GM11168 (cell line): Measurements from ENCODE around the gene CPPED1.

Experiments used
- in situ Hi-C: fragments of 300-500 bp; cut with MboI; formaldehyde crosslinking; loops from one replicate; pipeline ENCODE4 v1.12.0; 2022; ENCODE audit warnings: low sequenced_read_pairs; ENCODE audit not compliant: unreplicated experiment

Gene CPPED1

DNA sequence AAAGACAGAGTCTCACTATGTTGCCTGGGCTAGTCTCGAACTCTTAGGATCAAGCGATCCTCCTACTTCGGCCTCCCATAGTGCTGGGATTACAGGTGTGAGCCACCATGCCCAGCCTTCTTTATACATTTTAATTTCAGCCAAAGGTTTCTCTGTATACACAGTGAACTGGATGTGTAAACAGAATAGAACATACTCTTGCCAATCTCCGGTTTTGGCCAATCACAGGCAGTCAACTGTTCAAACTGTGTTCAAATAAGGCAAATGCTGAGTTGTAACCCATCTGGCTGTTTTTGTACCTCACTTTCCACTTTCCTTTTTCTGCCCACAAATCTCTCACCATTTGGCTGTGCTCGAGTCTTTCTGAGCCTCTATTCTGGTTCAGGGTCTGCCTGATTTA, 108.2 kb downstream of the CPPED1 start:
- in situ Hi-C loops: no loop called here

DNA sequence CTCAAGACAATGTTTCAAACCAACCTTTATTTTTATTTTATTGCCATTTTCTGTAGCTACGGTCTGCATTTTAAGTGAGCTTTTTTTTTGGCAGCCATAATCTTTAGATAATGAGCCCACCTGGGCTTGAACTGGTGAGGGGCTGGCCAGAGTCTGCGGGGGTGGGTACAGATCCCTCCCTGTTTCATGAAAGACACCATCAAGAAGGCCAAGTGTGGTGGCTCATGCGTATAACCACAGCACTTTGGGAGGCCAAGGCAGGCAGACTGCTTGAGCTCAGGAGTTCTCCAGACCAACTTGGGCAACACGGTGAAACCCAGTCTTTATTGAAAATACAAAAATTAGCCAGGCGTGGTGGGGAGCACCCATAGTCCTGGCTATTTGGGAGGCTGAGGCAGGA, 113.7 kb downstream of the CPPED1 start:
- in situ Hi-C loops: no loop called here

DNA sequence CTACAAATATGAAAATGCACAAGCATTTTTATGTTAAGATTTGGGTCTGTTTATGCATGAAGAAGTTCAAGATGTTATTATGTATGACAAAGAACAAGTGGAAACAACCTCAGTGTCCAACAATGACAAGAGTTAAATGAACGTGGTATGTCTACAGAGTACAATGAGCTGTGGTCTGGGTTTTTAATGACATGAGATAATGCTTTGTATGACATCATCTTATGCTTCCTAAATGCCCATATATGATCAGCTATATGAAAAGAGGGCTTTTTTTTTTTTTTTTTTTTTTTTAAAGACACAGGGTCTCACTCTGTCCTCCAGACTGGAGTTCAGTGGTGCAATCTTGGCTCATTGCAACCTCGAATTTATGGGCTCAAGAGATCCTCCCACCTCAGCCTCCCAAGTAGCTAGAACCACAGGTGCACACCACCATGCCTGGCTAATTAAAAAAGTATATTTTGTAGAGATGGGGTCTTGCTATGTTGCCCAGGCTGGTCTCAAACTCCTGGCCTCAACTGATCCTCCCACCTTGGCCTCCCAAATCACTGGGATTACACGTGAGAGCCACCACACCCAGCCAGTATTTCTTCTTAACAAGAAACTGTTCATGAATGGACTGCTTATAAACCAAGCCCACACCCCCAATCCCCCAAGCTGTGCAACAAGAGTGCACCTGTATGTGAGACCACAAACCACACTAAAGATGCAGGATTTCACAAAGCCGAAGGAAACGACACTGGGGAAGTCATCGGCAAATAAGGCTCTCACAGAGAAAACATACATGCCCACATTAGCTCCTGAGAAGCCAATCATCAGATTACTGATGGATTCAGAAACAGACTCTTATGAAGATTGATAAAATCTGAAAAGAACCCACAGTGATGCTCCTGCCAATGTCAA, 114.5 kb downstream of the CPPED1 start:
- in situ Hi-C loops: no loop called here

DNA sequence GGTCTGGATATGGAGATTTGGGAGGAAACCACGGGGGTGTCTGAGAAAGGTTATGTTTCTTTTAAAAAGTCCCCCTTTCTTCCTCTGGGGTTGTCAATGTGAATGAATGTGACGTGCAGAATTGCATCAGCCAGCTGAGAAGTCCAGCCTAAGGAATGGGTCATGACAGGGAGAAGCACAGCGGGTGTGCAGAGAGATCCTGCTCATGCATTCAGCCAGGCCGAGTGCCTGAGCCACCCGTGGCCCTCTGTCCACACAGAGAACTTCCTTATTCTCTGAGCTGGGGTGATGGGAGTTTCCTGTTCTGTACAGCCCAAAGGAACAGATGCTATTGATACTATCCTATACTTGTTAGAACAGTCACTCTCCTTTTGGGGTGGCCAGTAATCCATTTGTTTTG, 117.9 kb downstream of the CPPED1 start:
- in situ Hi-C loops: no loop called here

DNA sequence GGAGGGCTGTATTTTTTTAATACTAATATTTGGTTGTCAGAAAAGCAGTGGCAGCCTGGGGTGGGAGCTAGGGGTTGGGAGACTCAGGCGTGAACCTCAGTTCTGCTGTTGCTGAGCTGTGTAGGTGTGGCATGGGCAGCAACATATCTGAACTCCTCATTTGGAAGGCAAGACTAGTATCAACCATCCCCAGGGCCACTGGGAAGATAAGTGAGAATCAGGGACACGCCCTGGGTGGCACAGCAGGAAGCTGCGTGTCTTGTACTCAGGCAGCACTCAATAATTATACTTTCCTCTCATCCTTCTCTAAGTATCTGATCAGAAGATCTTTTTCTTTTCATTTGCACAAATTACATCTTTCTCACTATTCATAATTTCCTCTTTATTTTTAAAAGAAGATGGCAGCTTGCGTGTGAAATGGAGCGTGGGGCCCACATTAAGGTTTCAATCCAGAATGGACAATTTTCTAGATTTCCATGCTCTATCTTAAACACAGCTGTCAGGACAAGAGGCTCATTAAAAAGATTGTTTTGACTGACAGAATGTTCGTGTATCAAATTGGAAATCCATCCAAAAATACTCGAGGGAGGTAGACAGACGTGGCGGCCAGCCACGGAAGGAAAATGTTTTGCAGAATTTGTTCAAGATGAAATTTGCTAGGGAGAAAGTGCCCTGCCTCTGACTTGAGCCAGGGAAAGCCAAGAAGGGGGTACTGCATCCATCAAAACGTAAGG, 121.1 kb downstream of the CPPED1 start:
- in situ Hi-C loops: no loop called here

DNA sequence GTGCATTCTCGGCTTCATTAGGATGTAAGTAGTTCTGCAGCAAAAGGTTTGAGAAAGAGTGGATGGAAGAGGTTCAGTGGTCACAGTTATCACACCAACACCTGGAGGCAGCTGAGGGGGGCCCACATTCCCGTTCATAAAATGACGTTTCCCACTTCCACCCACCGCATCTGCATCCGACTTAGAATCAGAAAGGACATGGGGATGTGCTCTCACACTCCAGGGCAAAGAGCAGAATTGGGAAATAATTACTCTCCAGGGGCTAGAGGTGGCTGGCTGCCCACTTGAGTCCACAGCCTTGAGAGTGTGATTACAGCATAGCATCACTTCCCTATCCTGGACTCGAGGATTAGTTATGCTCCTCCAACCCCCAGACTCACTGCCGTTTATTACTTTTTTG, 122.0 kb downstream of the CPPED1 start:
- in situ Hi-C loops: no loop called here

DNA sequence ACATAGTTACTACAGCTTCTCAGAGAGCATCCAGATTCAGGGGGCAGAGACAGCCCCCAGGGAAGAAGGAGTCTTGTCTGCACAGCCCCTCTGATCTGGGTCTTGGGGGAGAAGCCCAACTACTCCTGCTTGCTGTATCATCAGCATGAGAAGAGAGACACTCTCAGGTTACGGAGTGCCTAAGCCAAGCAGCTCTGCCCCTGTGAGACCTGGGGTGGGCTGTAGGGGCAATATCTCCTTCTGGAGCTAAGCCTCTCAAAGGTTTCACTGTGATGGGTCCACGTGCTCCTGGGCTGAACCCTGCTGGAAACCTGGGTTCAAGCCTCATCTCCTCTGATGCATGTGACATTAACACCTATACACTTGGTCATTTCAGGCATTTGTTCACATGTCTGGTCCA, 123.2 kb downstream of the CPPED1 start:
- in situ Hi-C loops: no loop called here

DNA sequence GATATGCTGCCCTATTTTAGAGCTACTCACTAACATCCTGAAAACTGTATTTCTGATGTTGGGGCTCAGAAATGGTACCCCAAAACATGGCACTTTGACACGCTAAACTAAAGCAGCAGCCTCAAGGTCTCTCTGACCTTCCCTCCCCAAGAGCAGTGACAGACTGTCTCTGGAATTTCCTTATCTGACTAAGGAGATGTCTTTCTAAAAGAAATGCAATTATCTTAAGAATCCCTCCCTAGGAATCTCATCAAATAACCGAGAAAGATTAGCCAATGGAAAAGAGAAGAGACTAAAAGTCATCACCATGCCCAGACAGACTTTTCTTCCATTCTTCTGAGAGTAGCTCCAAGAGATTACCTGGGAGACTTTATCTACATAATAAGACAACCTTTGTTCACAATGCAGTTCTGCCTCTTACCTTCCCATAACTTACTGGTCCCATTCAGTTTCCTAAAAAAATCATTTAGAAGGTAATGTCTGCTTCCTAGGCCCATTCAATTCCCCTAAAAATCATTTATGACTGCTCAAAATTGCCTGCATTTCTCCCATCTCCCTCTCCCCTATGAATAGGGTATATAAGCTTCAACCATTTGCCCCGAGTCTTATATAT, 123.9 kb downstream of the CPPED1 start:
- in situ Hi-C loops: no loop called here

DNA sequence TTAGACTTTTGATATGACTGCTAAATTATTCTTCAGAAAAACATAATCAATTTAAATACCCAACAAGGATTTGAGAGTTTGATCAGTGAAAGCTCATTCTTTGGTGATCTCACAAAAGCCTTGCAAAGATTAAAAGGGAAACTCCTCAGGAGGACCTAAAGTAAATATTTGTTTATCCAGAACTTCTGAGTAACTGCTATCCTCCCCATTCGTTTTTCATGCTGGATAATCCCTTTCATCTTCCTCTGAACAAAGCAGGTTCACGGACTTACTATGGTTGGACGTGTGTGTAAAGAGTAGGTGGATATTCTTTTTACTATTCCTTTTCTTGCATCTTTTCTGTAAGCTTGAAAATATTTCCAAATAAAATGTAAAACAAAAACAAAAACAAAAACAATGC, 124.7 kb downstream of the CPPED1 start:
- in situ Hi-C loops: no loop called here

DNA sequence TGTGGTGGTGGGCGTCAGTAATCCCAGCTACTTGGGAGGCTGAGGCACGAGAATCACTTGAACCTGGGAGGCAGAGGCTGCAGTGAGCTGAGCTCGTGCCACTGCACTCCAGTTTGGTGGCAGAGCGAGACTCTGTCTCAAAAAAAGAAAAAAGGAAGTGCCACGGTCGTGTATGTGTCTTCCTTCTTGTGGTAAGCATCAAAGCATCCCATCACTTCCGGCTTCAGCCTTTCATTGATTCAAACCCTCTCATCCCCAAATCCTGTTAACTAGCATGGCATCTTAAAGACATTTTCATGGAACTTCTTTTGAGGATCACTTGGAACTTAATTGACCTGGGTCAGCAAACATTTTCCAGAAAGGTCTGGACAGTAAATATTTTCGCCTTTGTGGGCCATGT, 126.2 kb downstream of the CPPED1 start:
- in situ Hi-C loops: no loop called here

DNA sequence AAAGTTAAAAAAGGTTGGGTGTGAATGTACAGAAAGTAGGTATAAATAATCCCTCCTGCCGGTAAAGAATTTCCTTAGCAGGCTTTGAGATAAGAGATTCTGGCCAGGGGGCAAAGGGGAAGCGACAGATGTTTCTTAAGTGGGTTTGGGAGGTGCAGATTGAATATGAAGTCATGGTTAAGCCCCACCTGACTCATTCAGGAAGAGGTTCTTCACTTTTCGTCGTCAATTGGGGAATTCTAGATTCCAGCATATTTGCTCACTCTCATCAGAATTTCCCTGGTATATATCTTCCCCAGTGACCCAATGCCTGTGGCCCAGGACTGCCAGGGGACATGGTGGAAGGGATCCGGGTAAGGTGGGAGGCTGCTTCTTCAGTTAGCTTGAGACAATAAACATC, 127.8 kb downstream of the CPPED1 start:
- in situ Hi-C loops: no loop called here

DNA sequence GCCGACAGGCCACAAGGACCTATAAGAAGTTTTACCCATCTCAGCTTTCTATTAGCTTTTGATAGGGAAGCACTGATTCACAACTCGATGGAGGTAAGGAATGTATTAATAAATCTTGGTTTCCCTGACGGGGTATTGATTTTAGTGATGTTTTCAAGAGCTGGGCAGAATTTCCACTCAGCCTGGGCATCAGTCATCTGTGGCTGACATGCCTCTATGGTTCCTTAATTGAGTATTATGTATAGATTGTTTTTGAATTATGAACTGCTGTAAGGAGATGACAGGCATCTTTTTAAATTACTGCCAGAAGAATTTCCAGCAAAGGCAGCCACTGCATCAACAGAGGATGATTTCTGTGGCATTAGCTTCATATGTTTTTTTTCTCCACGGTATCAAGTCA, 128.6 kb downstream of the CPPED1 start:
- in situ Hi-C loops: no loop called here

DNA sequence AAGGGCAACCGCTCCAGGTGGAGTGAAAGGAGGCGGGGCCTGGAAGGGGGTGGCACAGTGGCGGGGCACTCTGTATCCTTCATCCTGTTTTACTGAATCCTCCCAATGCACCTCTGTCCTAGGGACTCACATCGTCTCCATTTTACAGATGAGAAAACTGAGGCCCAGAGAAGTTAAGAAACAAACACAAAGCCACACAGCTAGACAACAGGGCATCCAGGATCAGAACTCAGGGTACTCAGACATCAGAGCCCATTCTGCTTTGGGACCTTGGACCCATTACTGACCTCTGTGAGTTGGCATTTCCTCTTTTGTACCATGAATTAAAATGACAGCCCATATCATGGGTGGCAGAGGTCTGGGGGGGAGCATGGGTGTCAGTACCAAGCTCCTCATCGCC, 129.2 kb downstream of the CPPED1 start:
- in situ Hi-C loops: no loop called here

DNA sequence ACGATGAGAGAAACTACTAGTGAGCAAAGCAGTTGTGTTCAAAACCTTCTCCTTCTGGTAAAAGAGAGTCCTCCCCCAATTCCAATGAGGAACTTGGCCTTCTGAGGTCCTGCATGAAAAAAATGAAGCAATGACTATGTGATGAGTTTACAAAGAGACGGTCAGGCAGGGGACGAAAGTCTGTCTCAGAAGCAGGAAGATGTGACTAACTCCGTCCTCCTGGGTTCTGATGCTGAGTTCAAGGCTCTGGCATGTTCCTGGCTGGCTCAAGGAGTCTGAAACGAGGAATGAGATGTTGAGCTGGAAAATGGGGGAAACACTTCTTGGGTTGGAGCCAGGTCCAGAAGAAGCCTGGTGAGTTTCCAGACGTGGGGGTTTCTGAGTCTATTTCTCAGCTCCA, 129.6 kb downstream of the CPPED1 start:
- in situ Hi-C loops: no loop called here

DNA sequence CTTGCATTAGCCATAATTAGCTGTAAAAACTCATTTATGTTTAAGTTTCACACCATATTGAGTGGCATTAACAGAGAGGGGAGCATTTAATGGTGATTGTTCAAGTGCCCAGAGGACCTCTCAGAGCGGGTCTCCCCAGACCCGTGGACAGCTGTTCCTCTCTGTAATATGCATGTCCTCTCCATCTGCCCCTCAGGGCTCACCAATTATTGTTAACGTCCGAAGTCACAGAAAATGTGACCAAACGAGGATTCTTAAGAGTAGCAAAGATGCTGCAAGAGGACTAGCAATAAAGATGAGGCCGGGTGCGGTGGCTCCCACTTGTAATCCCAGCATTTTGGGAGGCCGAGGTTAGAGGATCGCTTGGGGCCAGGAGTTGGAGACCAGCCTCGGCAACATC, 130.2 kb downstream of the CPPED1 start:
- in situ Hi-C loops: no loop called here

DNA sequence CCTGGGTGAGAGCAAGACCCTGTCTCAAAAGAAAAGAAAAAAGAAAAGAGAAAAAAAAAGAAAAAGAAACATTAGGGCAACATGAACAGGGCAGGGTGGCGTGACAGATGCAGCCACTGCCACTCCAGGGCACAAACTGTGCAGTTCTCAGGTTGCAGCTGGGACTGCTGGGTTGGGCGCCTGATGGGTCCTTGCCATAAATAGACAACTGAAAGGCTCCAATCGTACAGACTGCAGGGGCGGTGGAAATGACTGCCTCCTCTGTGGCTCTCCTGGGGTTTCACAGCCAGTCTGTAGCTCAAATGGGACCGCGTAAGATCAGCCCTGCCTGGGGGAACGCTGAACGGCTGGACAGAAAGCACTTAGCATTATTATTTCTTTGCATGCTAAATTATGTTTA, 130.7 kb downstream of the CPPED1 start:
- in situ Hi-C loops: no loop called here

DNA sequence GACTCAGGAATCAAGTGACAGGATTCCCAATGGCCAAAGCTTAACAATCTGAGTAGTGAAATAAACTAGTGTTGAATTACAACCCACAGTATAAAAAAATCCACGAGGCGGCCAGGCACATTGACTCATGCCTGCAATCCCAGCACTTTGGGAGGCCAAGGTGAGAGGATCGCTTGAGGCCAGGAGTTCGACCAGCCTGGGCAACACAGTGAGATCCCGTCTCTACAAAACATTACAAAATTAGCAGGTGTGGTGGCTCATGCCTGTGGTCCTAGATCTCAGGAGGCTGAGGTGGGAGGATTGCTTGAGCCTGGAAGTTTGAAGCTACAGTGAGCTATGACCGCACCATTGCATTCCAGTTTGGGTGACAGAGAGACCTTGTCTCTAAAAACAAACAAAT, 133.8 kb downstream of the CPPED1 start:
- in situ Hi-C loops: no loop called here

DNA sequence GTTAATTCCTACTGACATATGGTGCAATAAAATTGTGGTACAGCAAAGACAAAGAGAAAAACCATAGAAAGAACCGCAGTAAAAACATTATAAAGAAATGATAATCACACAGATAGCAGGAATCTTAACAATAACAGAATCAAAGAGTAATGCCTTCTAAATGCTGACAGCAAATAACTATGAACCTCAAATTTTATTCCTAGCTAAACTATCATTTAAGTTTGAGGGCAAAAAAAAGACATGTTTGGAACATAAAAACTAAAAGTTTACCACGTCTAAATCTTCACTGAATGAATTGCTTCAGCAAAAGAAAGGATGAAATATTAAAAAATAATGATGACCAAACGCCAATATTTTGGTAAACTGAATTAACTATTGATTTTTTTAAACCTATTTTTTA, 135.8 kb downstream of the CPPED1 start:
- in situ Hi-C loops: no loop called here

DNA sequence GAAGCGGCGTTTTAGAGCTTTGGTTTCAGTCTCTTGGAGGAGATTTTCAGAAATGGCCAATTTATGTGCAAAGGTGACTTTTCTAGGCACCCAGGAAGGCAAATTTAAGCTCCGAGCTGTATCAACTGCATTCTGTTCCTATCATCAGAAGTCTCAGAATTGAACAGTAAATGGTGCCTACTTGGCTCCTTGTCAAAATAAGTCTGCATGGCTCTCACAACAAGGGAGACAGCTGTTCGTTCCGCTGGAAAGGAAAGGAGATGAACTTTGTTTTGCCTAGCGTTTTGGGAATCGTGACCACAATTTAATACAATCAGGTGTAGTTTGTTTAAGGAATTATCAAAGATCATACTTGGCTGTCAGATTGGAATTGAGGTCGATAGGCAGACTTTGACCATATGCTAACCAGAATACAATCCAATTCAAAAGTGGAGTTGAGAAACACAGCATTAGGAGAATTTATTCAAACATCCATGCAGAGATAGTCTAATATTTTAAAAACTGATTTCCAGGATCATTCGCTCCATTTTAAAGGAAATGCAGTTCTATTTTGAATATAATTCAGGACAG, 139.4 kb downstream of the CPPED1 start:
- in situ Hi-C loops: no loop called here

DNA sequence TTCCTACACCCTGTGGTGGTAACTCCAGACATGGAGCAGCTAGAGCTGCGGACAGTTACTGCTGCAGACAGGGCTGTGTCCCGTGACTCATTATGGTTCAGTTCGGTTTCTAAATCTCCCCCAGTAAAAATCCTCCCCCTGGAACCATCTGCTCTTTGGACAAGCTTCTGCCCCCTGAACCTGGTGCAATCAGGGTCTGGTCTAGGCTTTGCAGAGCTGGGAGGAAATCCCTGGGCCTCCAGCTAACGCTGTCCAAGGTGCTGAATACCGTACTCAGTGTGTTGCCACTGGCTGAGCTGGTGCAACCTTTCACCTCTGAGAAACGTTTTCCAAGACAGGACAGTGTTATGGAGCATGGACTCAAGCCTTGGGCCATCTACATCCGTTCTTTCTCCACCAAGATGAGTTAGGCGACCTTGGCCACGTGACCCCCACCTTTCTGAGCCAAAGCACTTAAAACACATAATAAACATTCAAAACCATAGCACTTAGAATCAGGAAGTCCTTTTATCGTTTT, 142.0 kb downstream of the CPPED1 start:
- in situ Hi-C loops: no loop called here

DNA sequence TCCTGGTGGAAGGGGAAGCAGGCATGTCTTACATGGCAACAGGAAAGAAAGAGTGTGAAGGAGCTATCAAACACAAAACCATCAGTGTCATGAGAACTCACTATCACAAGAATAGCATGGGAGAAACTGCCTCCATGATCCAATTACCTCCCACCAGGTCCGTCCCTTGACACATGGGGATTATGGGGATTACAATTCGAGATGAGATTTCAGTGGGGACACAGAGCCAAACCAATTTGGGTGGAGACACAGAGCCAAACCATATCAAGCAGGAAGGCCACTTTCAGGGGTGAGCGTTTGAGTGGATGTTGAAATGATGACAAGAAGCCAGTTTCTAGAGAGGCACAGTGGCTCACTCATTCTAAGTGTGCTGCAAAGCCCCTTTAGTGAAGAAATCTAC, 143.8 kb downstream of the CPPED1 start:
- in situ Hi-C loops: no loop called here
